ENCODE data around the gene CDH24. TPM values are rescaled to one million over a fixed set of nuclear protein-coding genes. Genes with fewer than 3 reads are reported as not detected.

The CDH24 gene
- total RNA-seq, 2 experiments from 2014 or later: 2.4 to 2.5 TPM

DNA sequence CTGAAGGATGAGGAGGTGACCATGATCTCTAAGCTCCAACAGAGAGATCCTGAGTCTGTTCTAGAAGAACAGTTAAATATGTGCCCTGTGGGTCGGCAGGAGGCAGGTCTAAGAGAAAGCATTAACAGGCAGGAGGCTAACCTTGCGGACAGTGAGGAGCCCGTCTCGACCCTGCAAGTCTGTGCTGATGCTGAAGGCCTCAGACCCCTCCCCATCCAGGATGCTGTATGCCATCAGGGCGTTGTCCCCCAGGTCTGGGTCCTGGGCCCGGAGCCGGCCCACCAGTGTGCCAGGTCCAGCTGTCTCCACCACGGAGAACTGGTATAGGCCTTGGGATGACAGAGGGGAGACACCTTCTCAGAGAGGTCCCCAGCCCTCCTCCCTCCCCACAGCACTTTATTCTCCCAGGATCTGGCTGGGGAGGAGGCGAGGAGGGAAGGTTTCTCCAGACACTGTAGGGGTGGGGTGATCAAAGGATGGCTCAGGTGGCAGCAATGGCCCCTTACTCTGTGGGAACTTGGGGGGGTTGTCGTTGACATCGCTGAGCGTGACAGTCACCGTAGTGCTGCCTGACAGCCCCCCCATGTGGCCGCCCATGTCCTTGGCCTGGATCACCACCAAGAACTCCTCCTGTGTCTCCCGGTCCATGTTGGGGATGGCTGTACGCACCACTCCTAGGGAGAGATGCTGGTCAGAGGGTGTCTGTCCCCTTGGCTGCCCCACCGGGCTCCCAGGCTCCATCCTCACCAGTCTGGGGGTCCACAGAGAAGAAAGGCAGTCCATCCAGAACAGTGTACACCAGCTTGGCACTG lies 3.1 kb downstream of the CDH24 start:
- ATAC-seq (no peak), DNase-seq (peak; percentile 54)
- H3K4me1 Mint-ChIP-seq: peaks cover 15% of the 10 kb centered on the region
- no peaks in the 10 kb centered on the region for H3K9me3 Mint-ChIP-seq (ENCODE audit: low read depth)
- peaks cover 1% of the 10 kb centered on the region for H3K36me3 Mint-ChIP-seq
- H3K4me3 Mint-ChIP-seq: no peak overlapping the region
- no peak overlapping the region for H3K27ac Mint-ChIP-seq
- CTCF ChIA-PET: interaction anchor here (0.8 to 19.1 kb wide), 12 partner anchors 14 to 131 kb away, joined by 3 to 867 read pairs (median 8); partner anchors contain the start of gene AJUBA
- peaks cover 8% of the 10 kb centered on the region for H3K27me3 Mint-ChIP-seq

DNA sequence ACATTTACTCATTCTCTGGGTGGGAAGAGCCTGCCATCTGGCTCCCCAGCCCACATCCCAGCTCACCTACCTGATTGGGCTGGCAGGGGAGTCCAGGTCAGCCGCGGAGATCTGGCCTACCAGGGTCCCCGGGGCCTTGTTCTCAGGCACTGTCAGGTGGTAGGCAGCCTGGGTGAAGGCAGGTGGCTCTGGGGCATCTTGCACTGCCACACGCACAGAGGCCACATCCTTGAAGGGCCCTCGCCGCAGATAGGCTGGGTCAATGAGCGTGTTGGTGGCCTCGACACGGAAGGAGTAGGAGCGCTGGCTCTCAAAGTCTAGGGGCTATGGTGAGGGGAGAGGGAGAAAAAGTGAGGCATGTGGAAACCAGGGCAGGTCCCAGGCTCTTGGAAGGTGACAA lies 3.9 kb downstream of the CDH24 start:
- Mint-ChIP-seq H3K27me3 (peaks cover 8% of the 10 kb centered on the region), H3K9me3 (ENCODE audit: low read depth) (no peaks in the 10 kb centered on the region), H3K4me3 (no peak overlapping the region), H3K27ac (no peak overlapping the region), H3K36me3 (peaks cover 1% of the 10 kb centered on the region), H3K4me1 (peaks cover 14% of the 10 kb centered on the region)
- DNase-seq (no peak), ATAC-seq (no peak)
- CTCF ChIA-PET: interaction anchor here (1.8 to 19.1 kb wide), 4 partner anchors 13 to 82 kb away, joined by 9 to 867 read pairs (median 78); partner anchors contain the start of gene AJUBA

DNA sequence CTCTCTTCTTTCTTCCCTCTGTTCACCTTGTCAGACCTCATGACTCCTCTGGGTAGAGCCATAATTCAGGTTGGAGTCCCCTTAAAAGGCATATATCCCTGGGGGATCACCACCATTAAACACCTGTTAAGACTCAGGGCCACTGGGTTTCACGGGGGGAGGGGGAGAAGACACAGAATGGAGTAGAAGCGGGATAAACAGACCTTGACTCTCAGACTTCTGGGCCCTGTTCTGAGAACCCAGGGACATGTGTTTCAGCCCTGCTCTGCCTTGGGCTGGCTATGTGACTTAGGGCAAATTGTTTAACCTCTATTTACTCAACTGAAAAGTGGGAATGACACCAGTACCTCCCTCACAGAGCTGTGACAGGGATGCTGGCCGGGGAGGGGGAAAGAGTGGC lies 4.6 kb downstream of the CDH24 start:
- Mint-ChIP-seq H3K27me3 (peaks cover 8% of the 10 kb centered on the region), H3K36me3 (no peaks in the 10 kb centered on the region), H3K4me3 (no peak overlapping the region), H3K9me3 (ENCODE audit: low read depth) (no peaks in the 10 kb centered on the region), H3K4me1 (peaks cover 12% of the 10 kb centered on the region), H3K27ac (peak overlapping the region; percentile 33)
- CTCF ChIA-PET: interaction anchor here (1.3 to 19.1 kb wide), 4 partner anchors 9 to 81 kb away, joined by 3 to 867 read pairs (median 78); partner anchors contain the start of gene AJUBA
- no peak for DNase-seq
- ATAC-seq: no peak

DNA sequence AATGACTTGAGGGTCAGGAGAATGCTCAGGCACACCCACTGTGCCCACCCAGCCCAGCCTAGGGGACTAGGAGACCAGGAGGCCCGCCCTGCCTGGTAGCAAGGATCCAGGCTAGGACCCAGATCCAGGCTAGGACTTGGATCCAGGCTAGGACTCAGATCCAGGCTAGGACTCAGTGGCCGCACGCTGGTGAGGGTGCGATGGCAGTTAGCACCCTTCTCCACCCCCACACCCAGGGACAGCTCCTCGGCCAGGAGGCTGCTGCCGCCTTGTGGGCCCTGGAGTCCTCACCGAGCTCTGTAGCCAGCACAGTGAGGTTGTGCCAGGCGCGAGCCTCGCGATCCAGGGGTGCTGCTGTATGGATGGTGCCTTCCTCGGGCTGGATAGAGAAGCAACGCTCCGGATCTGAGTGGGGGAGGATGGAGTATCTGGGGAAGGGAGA lies 5.1 kb downstream of the CDH24 start:
- no peaks in the 10 kb centered on the region for H3K36me3 Mint-ChIP-seq
- no peak overlapping the region for H3K4me3 Mint-ChIP-seq
- ATAC-seq (no peak), DNase-seq (no peak)
- H3K27me3 Mint-ChIP-seq: peaks cover 8% of the 10 kb centered on the region
- H3K4me1 Mint-ChIP-seq: peaks cover 12% of the 10 kb centered on the region
- no peaks in the 10 kb centered on the region for H3K9me3 Mint-ChIP-seq (ENCODE audit: low read depth)
- H3K27ac Mint-ChIP-seq: no peak overlapping the region
- CTCF ChIA-PET: interaction anchor here (1.1 to 19.1 kb wide), 8 partner anchors 10 to 81 kb away, joined by 3 to 867 read pairs (median 4); partner anchors contain the start of gene AJUBA

DNA sequence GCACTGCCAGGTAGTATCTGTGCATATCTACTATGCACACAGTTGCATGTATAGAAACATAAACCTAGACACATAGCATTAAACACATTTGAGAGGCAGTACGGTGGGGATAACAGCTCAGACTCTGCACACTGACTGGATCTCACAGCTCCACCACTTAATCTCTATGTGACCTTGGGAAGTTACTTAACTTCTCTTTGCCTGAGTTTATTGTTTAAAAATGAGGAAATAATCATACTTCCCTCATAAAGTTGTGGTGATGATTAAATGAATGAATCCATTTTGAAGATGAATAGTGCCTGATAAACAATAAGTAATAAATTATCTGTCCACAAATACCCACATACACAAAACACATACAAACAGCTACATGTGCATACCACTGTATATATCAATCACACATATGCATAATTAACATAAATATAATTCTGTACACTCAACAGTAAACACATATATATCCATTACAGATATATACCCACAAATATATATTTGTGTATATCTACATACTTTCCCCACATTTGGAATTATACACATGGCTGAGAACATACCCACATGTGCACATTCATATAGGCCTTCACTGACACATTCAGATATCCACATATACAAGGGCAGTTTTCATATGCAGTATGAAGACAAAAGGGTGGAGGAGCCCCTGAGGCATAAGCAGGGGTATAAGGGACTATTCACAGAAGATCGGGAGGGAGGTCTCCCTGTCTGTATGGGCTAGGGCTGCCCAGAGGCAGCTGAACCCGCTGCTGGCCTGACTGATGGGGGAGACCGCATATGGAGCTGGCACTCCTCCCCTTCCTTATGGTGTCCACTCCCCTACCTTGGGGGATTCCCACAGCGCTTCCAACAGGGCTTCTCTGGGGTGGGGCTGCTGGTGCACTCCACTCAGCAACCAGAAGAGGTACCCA lies 5.9 kb downstream of the CDH24 start:
- peaks cover 7% of the 10 kb centered on the region for H3K4me1 Mint-ChIP-seq
- H3K36me3 Mint-ChIP-seq: no peaks in the 10 kb centered on the region
- ATAC-seq (no peak), DNase-seq (no peak)
- CTCF ChIA-PET: interaction anchor here (0.6 to 19.1 kb wide), 9 partner anchors 11 to 78 kb away, joined by 3 to 867 read pairs (median 4); partner anchors contain the start of gene AJUBA
- no peaks in the 10 kb centered on the region for H3K9me3 Mint-ChIP-seq (ENCODE audit: low read depth)
- H3K4me3 Mint-ChIP-seq: no peak overlapping the region
- H3K27ac Mint-ChIP-seq: no peak overlapping the region
- peaks cover 3% of the 10 kb centered on the region for H3K27me3 Mint-ChIP-seq

DNA sequence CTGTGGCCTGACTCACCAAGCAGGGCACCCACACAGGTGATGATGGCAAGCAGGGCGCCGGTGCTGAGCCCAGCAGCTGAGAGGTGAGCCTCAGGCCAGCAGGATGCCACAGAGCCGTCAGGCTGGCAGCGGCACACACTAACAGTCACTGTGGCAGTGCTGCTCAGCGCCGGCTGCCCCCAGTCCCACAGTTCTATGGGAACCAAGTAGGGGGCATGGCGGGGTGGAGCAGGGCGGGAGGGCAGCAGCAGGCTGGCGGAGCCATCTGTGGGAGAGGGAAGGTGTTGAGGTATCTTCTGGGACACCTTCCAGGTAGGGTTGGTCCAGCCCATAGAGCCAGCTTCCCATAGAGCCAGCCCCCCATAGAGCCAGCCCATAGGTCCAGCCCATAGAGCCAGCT lies 8.3 kb downstream of the CDH24 start:
- H3K36me3 Mint-ChIP-seq: no peaks in the 10 kb centered on the region
- no peak overlapping the region for H3K27ac Mint-ChIP-seq

DNA sequence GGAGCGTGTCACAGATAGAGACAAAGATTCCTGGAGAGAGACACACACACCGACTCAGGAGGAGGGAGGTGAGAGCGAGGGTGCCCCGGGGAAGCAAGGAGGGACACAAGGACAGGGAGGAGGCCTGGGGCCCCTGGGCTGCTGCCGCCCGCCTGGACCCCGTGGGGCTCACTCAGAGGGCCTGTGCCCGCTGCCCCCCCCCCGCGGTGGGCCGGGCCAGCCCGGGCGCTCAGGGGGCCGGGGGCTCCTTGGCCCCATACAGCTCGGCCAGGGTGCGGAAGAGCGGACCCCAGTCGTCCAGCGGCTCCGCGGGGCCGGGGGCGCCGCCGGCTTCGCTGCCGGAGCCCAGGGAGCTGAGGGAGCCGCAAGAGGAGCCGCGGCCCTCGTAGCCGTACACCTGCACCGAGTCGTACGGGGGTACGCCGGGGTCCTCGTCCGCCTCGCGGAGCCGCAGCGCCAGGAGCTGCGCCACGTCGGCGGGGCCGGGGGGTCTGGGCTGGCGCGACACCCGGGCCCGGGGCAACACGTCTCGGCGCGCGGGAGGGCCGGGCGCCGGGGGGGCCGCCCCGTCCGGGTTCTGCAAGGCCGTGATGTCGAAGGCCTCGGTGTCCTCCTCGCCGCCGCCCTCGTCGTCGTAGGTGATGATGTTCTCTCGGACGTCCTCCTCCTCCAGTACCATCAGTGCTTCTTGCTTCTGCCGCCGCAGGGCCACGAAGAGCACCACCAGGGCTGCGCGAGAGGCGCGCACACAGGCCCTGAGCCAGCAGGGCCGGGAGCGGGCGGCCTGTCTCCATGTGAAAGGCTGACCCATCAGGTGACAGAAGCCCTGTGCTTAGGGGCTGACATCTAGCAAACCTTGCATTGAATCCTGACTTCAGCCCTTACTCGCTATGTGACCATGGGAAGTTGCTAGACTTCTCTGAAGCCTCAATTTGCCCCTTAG lies 9.3 kb downstream of the CDH24 start:
- Mint-ChIP-seq H3K27me3 (no peaks in the 10 kb centered on the region), H3K27ac (no peak overlapping the region), H3K4me1 (no peaks in the 10 kb centered on the region), H3K9me3 (ENCODE audit: low read depth) (no peaks in the 10 kb centered on the region), H3K36me3 (no peaks in the 10 kb centered on the region), H3K4me3 (no peak overlapping the region)
- ATAC-seq (no peak), DNase-seq (no peak)
- CTCF ChIA-PET: interaction anchor here (0.5 to 1.9 kb wide), 5 partner anchors 14 to 195 kb away, joined by 3 to 7 read pairs (median 4); no protein-coding TSS in a partner anchor

More for the DNA sequence above, 8.3 kb downstream of the CDH24 start:
- no peaks in the 10 kb centered on the region for H3K9me3 Mint-ChIP-seq (ENCODE audit: low read depth)
- ATAC-seq: no peak
- H3K27me3 Mint-ChIP-seq: no peaks in the 10 kb centered on the region
- no peak for DNase-seq
- H3K4me1 Mint-ChIP-seq: no peaks in the 10 kb centered on the region
- no peak overlapping the region for H3K4me3 Mint-ChIP-seq
- CTCF ChIA-PET: interaction anchor here (0.5 to 1.9 kb wide), 3 partner anchors 20 to 194 kb away, joined by 3 to 7 read pairs (median 5); no protein-coding TSS in a partner anchor

DNA sequence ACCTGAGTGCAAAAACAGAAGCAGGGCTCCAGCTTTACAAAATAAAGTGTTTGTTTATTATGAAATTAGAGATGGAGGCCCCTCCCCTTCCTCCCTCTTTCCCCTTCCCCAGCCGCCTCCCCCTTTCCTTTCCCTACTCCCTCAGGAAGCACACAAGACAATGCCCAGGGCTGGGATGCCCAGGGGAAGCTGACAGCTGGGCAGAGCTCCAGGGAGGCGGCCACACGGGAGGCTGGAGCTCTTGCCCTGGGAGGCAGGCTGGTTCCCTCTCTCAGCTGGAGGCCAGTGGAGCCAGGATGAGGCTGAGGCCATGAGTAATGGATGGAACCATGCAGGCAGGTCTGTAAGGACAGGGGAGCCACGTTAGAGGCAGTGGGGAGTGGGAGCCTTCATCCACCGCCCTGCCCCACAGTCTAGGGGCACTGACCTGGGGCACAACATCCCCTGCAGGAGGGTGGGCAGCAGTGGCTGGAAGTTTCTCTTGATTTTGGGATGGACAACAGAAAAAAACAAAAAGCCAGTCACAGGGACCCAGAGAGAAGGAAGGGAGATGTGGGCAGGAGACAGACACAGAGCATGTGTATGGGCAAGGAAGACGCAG lies 10.2 kb downstream of the CDH24 start:
- CTCF ChIA-PET: interaction anchor here (0.5 to 2.4 kb wide), 5 partner anchors 9 to 51 kb away, joined by 3 to 7 read pairs (median 4); partner anchors contain the start of gene CDH24

DNA sequence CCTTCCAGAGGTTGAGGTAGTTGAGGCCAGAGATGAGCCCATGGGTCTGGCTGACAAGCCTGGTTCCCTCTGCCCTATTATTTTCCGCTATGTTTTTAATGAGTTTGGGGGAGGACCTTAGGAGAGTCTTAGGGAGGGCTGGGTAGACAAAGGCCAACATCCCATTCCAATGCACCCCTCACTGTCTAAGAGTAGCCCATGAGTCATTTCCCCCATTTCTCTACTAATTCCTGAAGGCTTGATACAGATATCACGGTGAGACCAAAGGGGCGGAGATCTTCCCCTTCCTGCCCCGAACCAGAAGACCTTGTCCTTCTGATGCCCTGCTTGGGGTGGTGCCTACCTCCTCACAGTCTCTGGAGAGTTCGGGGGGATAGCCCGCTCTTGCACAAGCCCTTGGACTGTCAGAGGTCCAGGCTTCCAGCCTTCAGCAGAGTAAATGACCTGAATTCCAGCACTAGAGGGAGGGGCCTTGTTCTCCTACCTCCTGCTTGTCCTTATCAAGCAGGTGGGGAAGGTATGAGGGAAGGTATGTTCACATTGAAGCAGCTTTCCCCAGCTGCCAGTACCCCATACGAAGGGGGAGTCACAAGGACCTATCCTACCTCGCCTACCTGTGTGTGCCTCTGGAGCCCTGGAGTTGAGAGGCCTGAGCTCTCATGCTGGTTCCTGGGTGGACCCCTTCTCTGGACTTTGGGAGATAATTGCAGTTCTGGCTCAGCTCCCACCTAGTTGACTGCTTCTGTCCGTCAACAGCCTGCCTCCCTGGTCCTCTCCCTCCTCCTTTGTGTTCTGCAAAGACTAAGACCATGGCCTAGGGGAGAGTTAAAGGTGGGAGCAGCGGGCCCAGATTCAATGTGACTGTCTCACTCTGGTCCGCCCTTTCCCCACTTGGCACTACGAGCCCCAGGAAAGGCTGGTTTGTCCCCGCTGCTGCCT lies 11.6 kb downstream of the CDH24 start:
- CTCF ChIA-PET: interaction anchor here (1.6 to 2.4 kb wide), 2 partner anchors 12 to 23 kb away, joined by 7 read pairs; partner anchors contain the start of gene CDH24
- no peaks in the 10 kb centered on the region for H3K4me1 Mint-ChIP-seq
- no peaks in the 10 kb centered on the region for H3K27me3 Mint-ChIP-seq
- ATAC-seq (no peak), DNase-seq (no peak)
- no peak overlapping the region for H3K27ac Mint-ChIP-seq
- no peak overlapping the region for H3K4me3 Mint-ChIP-seq
- H3K9me3 Mint-ChIP-seq (ENCODE audit: low read depth): no peaks in the 10 kb centered on the region
- no peaks in the 10 kb centered on the region for H3K36me3 Mint-ChIP-seq

More for the DNA sequence above, 10.2 kb downstream of the CDH24 start:
- H3K4me1 Mint-ChIP-seq: no peaks in the 10 kb centered on the region
- no peak overlapping the region for H3K4me3 Mint-ChIP-seq
- H3K27ac Mint-ChIP-seq: no peak overlapping the region
- ATAC-seq: no peak
- H3K9me3 Mint-ChIP-seq (ENCODE audit: low read depth): no peaks in the 10 kb centered on the region
- no peaks in the 10 kb centered on the region for H3K27me3 Mint-ChIP-seq
- no peak for DNase-seq
- no peaks in the 10 kb centered on the region for H3K36me3 Mint-ChIP-seq

DNA sequence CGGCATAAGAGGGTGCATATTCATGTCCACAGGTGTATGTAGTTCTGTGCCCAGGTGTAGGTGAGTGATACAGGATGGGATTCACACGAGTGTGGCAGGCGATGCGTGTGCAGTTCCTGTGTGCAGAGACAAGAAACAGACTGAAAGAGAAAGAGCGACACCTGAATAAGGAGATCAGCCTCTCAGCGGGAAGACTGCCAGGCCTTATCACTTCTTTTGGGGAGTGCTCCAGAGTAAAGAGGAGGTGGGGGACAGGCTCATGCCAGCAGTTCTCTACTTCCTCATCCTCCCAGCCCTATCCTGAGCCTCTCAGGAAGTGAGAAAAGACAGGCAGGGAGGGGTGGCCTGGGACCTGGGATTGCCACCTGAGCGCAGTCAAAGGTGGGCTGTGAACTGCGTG lies 12.5 kb downstream of the CDH24 start:
- no peaks in the 10 kb centered on the region for H3K9me3 Mint-ChIP-seq (ENCODE audit: low read depth)
- ATAC-seq (no peak), DNase-seq (no peak)
- H3K36me3 Mint-ChIP-seq: no peaks in the 10 kb centered on the region
- no peak overlapping the region for H3K27ac Mint-ChIP-seq
- CTCF ChIA-PET: interaction anchor here (1.1 to 2.4 kb wide), 2 partner anchors 13 to 58 kb away, joined by 4 to 7 read pairs; partner anchors contain the start of gene CDH24
- no peaks in the 10 kb centered on the region for H3K27me3 Mint-ChIP-seq
- no peak overlapping the region for H3K4me3 Mint-ChIP-seq
- no peaks in the 10 kb centered on the region for H3K4me1 Mint-ChIP-seq

DNA sequence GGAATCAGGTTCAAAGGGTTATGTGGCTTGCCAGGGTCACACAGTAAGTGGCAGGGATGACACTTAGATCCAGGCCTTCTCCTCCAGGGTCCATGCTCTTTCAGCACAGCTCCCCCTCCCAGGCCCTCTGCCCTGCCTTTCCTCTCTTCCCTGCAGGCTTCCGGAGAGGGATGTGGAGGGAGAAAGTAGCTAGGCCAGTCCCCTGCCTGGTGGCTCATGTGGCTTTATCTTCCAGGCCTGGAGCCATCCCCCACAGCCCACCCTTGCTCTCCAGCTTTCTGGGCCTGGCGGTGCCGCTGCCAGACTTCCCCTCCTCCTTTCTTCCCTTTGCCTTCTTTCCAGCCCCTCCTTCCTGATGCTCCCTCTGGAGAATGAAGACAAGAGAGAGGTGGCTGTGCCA lies 13.6 kb downstream of the CDH24 start:
- Mint-ChIP-seq H3K4me1 (no peaks in the 10 kb centered on the region), H3K27me3 (peaks cover under 1% of the 10 kb centered on the region), H3K4me3 (no peak overlapping the region), H3K9me3 (ENCODE audit: low read depth) (no peaks in the 10 kb centered on the region), H3K27ac (no peak overlapping the region), H3K36me3 (no peaks in the 10 kb centered on the region)
- ATAC-seq (no peak), DNase-seq (no peak)
- CTCF ChIA-PET: interaction anchor here (1.1 to 2.3 kb wide), 3 partner anchors 12 to 57 kb away, joined by 4 to 7 read pairs (median 6); no protein-coding TSS in a partner anchor

Data from activated CD8-positive, alpha-beta memory T cell treated with anti-CD3 and anti-CD28 coated beads, Interleukin-2, amount 10 ng/mL, durations not matched to agents 7 days and 5 days (primary cell).